Measurements from ENCODE around the gene ADAT3. TPM values are rescaled to one million over a fixed set of nuclear protein-coding genes. Genes with fewer than 3 reads are reported as not detected.

The ADAT3 gene
- total RNA-seq, 1 donor from 2014 or later, result 2.4 TPM

DNA sequence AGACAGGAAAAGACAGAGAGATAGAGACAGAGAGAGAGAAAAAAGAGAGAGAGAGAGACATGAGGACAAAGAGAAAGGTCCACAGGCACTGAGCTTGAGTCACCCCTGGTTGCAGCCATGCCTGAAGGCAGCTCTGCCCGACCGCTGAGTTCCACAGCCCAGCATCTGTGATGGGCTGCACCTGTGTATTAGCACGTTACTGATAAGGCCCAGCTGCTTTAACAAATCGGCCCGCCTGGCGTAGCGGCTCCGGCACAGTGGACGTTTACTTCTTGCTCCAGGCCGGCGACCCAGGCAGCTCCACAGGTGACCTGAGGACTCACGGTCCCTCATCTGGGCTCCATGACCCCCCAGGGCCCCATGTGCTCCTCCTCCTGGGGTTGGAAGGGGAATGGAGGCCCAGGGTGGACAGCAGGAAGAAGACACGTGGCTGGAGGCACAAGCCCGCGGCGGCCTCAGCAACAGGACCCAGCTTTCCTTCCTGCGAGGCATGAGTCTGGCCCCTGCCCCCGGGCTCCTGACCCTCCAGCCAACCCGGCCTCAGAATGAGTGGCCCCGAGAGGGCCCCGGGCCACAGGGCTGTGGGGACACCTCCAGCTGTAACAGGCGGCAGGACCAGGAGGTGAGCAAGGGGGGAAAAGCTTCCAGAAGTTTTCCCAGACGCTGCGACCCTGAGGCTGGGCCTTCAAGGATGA is 31.9 kb downstream of the ADAT3 start:
- DNase-seq (ENCODE audit: low read depth, low spot score), result no peak

DNA sequence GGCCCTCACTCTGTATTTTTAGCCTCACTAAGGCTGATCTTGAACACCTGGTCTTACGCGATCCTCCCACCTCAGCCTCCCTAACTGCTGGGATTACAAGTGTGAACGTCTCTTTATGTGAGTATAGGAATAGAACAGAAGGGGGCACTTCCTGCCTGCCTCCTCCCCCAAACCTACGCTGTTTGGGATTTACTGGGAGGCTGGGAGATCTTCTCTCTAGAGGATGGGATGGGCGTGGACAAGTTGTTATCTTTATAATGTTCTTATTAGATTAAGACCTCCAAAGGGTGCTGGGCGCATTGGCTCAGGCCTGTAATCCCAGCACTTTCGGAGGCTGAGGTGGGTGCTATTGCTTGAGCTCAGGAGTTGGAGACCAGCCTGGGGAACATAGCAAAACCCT is 32.9 kb downstream of the ADAT3 start:
- DNase-seq (ENCODE audit: low read depth, low spot score), result no peak

DNA sequence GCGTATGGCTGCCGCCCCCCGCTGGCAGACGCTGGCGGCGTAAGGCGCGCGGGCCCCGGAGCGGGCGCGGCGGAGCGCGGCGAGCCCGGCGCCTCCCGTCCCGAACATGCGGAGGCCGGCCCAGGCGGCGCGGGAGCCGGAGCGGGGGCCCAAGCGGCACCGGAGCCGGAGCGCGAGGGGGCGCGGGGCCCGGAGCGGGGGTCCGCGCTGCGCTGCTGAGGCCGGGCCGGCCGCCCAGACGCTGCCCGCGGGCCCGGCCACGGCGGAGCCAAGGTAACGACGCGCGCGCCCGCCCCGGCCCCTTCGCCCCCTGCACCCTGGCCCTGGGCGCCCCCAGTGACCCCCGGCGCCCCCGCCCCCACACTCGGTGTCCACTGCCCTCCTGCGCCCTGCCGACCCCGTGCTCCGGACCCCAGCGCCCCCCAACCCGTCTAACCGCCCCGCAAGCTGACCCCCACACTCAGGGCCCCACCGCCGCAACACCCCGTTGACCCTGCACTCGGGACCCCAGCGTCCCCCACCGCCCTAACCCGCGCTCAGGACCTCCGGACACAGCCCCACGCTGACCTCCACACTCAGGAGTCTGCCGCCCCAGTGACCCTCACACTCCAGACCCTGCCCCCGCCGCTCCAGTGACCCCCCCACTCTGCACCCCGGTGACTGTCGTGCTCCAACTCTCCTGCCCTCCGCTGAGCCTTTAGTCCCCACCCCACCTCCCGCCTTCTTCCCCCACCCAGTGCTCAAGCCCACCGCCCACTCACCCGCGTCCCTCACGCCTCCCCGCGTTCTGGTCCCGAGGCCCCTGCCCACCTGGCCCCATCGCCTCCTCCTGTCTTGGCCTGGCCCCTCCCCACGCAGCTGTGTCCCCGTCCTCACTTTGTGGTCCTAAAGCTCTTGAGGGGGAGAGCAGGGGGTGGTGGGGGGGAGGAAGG is 36.2 kb downstream of the ADAT3 start, which contains the start of gene CSNK1G2:
Gene CSNK1G2 (plus strand): TSS at position 27 of the 932 bp plus-strand sequence. CDS start 28,601 bp downstream, outside the sequence.
- DNase-seq (ENCODE audit: low read depth, low spot score), result no peak

DNA sequence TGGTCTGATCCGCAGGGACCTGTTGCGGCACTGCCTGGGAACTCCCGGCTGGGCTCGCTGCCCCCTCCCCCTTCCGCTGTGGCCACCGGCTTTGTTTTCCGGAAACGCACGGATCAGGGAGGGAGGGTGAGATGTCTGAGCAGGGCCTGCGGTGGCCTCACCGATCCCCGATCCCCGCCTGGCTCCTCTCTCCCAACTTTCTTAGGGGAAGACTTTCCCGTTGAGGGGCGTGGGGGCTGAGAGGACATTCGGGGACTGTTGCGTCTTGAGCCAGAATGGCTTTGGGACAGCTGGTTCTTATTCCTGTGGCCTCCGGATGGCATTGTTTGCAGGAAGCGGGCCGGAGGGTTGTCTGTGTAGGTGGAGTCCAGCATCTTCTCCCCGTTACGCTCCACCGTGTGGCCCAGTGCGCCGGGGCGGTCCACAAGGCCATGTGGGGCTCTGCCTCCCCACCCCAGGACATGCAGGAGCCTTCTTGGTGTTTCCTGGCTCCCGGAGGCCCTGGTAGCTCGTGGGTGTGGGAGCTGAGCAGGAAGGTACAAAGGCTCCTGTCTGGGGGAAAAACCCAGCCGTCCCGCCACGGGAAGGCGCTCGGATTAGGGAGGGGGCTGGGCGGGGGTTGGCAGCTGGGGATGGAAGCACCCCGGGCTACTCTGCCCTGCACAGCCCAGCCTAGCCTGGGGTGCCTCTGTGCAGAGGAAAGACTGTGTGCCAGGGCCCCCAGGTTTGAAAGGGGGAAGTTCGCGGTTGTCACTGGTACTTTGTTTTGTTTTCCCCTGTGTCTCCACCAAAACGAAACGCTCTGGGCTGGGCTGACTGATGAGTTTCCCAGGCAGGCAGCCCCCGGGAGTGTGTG is 37.1 kb downstream of the ADAT3 start:
- no peak for DNase-seq (ENCODE audit: low read depth, low spot score)

DNA sequence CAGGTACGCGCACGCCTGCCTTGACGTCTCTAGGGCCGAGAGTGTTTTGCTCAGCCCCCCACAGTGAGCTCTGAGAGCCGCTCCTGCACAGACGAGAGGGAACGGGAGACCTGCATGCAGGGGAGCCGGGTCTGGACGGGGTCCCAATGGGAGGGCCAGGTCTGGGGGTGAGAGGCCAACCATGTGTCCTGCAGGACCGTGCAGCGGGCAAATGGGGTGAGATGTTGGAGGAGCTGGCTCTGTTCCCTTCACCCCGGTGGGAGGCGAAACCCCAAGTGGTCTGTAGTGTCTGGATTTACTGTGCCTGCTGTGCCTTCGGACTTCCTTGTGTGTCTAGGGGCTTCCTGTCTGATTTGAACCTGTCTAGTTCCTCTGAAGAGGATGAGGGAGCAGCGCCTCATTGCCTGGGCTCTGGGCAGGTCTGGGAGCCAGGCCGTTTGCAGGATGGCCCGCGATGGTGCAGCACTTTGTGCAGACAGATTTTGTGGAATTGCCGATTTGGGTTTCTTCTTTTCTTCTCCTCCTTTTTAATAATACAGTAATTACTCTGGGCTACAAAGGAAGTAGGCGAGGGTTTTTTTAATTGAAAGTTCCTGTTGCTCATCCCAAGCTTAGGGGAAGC is 37.8 kb downstream of the ADAT3 start:
- no peak for DNase-seq (ENCODE audit: low read depth, low spot score)

DNA sequence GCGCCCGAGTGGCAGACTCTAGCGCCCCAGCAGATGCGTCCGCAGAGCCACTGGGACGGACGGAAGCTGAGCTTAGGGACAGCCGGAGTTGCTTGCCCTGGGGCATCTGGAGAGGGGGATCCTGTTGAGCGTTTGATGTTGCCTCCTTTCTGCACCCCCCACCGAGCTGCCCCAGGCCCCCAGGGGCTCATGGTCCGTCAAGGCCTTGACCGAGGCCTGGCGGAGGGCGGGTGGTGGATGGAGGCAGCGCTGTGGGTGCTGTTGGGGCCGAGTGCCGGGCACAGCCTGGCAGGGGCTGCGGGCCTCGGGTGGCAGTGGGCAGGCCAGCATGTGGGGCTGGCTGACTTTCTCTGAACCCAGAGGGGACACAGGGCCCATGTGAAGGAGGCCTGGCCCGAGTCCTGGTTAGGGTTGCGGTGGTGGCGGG is 38.5 kb downstream of the ADAT3 start:
- no peak for DNase-seq (ENCODE audit: low read depth, low spot score)

DNA sequence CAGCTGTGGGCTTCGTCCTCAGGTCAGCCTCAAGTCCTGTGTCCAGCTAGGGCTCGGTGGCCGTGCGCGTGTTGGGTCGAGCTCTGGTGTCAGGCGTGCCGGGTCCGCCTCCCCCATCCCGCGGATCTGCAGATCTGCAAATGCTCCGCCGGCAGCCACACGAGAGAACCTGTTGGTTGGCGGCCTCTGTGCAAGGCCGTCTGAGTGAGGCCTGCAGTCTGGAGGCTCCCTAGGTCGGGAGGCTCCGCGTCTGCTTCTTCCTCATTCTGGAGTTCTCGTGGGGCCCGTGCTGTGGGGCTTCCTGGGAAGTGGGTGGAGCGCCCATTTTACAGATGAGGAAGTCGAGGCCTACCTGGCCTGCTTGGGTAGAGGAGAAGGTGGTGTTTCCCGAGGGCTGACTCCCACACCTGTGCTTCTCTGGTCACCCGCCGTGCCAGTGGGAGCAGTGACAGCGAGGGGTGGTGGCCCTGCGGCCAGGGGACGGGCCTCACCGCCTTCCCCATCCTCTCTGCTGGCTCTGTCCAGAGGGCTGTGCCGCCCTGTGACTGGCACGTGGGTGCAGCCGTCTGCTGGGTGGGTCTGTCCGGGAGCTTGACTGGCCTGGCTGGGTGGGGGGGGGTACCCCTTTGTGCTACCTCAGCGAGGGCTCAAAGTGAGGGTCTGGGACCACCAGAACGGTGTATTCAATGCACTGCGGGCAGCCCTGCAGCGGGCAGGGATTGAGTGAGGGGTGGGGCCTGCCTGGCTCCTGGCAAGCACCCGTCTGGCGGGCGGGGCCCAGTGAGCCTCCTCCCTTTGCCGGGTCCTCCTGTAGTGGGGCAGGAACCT is 39.1 kb downstream of the ADAT3 start:
- DNase-seq (ENCODE audit: low read depth, low spot score), result no peak

DNA sequence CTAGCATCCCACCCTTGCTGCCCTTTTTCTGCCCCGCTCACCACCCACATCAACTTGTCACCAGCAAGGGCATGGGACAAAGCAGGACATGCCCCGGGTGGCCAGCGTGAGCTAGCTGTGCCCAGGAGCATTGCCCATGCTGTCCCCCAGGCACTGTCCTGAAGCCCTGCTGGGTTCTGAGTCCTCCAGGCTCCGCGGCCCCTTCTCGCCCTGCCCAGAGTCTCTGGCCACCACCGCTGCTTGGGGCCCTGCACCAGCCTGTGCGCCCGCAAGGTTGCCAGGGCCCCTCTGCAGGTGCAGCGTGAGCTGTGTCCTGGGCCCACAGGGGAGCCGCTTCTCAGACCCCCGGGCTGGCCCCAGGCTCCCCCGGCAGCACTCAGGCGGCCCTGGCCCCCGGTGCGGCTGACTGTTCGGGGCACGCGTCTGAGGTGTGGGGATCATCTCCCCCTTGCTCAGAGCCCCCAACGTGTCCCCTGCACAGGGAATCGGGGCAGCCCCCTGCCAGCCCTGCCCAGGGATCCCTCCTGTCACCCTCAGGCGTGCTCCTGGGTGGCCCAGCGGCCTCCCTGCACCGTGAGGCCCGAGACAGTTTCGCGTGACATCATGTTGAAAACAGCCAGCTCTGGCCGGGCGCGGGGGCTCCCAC is 39.8 kb downstream of the ADAT3 start:
- no peak for DNase-seq (ENCODE audit: low read depth, low spot score)

DNA sequence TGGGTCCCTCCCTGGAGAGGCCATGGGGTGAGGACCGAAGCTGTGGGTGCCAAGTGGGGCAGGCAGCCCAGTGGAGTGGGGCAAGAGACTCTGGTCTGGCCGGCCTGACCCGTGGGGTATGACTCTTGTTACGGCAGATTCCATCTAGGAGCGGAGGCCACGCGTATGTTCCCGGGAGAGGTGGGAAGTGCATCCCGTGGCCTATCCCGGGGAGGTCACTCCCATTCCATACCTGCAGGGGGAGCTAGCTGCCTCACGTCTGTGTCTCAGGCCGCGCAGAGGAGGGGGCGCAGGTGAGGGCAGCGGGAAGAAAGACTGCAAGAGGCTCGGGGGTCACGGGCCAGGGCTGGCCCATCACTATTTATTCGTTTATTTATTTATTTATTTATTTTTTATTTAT is 40.7 kb downstream of the ADAT3 start:
- DNase-seq (ENCODE audit: low read depth, low spot score), result no peak

DNA sequence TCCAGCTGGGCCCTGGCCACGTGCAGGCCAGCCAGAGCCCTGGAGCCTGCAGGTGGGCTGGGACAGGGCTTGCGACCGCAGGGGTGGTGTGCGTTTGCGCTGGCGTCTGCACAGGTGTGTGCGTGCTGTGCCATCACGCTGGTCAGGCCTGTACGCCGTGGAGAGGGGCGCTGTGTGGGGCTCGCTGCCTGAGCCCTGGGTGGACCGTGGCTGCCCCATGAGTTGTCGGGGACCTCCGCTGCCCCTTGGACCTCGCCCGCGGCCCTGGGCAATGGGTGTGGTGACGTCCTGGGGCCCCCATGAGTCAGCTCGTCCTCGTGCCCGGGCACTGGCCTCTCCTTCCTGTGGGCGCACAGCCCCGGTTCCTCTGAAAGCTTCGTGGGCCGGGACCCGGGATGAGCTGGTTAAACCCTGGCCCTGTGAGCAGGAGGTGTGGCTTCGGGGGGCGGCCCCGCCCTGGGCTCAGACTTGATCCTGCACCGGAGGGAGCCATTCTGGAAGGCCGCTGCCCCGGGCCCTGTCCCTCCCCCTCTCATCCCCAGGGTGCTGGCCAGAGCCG is 42.5 kb downstream of the ADAT3 start:
- no peak for DNase-seq (ENCODE audit: low read depth, low spot score)

DNA sequence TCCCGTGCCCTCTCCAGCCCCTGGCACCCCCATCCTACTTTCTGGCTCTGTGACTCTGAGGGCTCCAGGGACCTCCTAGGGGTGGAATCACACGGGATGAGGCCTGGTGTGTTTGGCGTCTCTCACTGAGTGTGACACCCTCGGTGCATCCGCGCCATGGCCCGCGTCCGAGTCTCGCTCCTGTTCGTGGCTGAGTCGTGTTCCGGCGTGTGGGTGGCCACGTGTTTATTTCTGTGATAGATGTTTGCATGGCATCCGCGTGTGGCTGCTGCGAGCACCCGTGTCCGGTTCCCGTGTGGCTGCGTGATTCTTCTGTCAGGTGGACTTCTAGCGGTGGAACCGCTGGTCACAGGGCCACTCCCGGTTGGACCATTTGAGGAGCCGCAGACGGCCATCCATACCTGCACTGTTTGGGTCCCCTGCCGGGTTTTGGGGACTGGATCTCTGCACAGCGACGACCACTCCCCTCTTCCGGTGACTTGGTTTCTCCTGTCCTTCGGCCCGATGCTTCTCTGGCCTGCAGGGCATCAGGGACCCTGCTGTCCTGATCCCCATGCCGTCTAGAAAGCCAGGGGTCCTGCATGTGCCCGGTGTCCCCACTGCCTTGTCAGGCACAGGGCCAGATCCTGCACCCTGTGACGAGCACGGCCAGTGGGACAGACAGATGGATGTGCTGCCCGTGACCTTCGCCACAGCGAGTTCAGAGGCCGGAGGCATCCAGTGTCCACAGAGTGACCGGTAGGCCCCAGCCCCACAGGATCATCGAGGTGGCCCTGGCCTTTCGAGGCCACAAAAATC is 44.3 kb downstream of the ADAT3 start:
- no peak for DNase-seq (ENCODE audit: low read depth, low spot score)

DNA sequence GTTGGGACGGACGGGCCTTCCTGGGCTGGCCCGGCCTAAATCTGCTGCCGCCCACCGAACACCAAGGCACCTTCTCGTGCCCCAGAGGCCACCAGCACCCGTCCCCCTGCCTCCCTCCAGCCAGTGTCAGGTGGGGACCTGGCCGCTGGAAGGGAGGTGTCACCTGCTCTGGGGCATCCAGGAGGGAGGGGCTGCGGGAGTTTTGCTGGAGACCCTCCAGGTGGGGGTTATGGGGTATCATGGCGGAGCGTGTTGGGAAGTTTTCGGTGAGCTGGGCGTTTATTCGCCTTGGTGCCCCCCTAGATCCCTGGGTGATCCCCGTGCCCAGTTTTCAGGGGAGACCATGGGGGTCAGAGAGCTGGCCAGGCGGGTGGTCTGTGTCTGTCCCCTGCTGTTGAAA is 45.4 kb downstream of the ADAT3 start:
- DNase-seq (ENCODE audit: low read depth, low spot score), result no peak

DNA sequence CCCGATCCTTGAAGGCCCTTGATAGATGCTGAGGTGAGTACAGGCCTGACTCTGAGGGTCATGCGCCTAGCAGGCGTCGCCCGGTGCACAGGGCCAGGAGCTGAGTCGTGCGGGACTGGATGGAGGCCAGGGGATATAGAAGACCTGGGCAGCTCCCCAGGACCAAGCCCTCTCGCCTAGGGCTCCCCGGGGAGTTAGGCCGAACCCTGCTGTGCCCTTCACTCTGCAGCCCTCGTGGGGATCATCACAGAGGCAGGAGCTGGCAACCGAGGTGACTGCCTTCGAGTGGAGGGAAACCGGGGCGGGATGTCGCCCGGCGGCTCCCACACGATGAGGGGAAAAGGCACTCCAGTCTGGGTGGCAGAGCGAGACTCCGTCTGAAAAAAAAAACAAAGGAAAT is 47.4 kb downstream of the ADAT3 start:
- no peak for DNase-seq (ENCODE audit: low read depth, low spot score)

DNA sequence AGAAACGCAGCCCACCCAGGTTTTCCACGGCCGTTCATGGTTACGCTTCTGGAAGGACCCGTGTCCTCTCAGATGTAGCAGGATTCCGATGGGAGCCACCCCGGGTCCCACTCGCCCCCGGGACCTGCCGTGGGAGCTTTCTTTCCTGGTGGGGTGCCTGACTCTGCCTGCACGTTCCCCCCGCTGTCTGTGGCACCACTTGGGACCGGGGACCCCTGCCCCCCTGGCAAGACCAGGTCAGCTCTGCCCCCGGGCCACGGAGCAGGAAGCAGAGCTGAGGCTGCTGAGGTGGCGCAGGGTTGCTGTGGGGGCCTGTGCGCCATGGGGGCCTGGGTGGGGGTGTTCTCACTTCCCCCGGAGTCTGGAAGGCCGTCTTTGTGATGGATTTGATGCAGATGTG is 47.8 kb downstream of the ADAT3 start:
- DNase-seq (ENCODE audit: low read depth, low spot score), result no peak

DNA sequence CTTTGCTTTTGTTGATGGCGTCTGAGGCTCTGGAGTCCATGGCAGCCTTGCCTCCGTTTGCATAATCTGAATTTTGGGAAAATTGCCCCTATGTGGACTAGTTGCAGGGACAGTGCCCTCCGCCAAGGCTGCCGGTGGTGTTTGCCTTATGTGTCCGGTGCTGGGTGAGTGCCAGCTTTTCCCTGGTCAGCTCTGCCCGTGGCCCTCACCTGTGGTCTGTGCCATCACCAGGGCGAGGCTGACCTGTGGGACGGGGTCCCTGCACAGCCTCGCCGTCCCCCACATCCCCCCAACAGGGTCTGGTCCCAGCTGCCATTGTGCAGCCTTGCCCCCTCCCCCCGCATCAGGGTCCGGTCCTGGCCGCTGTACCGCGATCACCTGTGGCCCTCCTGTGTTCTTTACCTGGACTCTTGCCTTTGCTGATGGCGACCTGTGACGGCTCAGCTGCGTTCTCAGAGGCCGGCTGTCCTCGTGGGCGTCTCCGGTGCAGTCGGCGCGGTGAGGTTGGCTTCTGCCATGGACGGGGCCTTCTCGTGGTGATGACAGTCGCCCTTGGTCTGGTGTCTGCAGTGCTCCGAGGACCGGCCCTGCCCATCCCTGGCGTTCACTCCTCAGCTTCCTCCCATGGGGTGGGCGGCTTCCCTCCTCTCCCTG is 48.4 kb downstream of the ADAT3 start:
- DNase-seq (ENCODE audit: low read depth, low spot score), result no peak

DNA sequence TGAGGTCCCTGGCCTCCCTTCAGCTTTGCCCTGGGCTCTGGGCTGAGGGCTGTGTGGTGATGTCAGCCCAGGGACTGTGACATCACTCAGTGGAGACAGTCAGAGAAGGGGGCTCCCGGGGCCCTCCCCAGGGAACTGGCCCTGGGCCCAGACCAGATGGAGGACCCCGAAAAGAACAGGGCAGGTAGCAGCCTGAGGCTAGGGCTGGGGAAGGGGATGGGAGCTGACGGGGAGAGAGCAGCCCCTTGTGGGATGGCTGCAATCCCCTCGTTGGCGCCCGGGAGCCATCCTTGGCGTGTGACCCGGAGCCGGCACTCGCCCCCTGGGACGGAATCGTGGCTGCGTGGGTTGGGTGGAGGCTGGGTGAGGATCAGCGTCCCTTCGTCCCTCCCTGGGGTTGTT is 49.3 kb downstream of the ADAT3 start:
- no peak for DNase-seq (ENCODE audit: low read depth, low spot score)

DNA sequence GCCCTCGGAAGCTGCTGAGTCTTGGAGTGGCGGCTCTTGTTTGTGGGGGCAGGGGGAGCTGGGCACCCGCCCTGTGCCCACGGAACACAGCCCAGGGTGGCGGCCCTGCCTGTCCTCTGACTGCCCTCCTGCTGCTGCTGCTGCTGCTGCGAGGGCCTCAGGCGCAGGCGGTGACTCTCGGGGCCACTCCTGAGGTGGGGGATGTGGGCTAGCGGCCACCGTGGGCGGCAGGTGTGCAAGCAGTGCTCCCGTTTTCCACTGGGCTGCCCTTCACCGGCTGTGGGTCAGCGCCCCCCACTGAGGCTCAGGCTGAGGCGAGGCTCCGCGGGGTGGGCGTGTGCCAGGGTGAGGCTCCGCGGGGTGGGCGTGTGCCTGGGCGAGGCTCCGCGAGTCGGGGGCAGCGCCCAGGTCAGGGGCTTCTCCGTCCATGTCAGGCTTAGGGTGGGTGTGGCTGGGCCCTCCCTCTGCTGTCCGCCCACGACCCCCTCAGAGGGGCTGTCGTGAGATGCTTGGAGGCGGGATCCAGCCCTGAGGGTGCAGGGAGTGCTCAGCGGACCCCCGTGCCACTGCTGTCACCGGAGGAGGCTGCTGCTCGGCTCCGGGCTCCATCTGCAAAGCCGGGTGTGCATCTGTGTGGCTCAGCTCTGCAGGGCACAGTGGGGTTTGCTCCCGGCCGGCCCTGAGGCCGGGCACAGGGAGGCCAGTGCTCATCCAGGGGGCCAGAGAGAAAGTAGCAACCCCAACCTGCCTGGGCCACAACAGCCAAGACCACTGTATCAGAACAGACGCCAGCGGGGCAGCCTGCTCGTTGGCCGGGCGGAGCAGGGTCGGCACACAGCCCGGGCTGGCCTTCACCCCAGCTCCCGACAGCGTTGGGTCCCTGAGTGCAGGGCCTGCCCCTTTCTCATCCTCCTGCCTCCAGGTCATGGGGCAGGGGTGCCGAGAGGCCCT is 50.2 kb downstream of the ADAT3 start:
- DNase-seq (ENCODE audit: low read depth, low spot score), result no peak

Measured in pulmonary artery endothelial cell (primary cell).